Astrocyte of the cerebellum (primary cell): ENCODE data around the gene IFNLR1.

Source experiments
- DNase-seq: peaks from one replicate; pipeline ENCODE4 v3.0.0-alpha.2; 2011; ENCODE audit warnings: low read depth
- H3K4me3 ChIP-seq: 2 replicates; pipeline ENCODE4 v1.5.1; 2011; ENCODE audit warnings: mild to moderate bottlenecking, low read depth, low read length, moderate library complexity
- in situ Hi-C: cut with HindIII; loops from 2 replicates; pipeline ENCODE4 v1.10.0; 2017; ENCODE audit warnings: low sequenced_read_pairs
- TF ChIP-seq, protein P1 (sequence below): IDR thresholded peaks from 2 replicates; pipeline ENCODE4 v1.5.1; 2012; ENCODE audit warnings: low read length, low read depth, moderate library complexity, mild to moderate bottlenecking; ENCODE audit errors: missing control alignments

IFNLR1 gene

DNA sequence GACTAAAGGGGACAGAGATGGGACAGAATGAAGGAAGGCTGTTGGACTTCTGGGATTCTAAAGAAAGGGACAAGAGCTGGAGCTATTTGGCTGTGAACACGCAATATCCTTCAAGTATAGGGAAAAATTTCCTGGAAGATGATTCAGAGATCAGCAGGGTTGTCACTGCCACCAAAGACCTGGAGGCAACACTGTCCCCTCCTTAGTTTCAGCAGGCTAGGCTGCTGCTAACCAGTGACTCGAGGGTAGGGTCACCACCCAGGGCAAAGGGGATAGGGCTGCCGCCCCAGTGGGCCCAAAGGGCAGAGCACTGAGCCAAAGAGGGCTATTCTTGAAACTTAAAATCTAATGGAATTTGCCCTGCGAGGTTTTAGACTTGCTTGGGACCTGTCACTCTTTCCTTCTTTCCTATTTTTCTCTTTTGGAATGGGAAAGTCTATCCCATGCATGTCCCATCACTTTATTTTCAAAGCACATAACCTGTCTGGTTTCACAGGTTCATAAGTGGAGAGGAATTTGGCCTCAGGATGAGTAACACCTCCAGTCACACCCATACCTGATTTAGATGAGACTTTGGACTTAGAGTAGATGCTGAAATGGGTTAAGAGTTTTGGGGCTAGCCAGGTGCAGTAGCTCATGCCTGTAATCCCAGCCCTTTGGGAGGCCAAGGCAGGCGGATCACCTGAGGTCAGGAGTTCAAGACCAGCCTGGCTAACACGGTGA, 11.9 kb downstream of the IFNLR1 start:
- no peak for DNase-seq
- in situ Hi-C loops: no loop called here
- TF ChIP-seq, protein P1, sequence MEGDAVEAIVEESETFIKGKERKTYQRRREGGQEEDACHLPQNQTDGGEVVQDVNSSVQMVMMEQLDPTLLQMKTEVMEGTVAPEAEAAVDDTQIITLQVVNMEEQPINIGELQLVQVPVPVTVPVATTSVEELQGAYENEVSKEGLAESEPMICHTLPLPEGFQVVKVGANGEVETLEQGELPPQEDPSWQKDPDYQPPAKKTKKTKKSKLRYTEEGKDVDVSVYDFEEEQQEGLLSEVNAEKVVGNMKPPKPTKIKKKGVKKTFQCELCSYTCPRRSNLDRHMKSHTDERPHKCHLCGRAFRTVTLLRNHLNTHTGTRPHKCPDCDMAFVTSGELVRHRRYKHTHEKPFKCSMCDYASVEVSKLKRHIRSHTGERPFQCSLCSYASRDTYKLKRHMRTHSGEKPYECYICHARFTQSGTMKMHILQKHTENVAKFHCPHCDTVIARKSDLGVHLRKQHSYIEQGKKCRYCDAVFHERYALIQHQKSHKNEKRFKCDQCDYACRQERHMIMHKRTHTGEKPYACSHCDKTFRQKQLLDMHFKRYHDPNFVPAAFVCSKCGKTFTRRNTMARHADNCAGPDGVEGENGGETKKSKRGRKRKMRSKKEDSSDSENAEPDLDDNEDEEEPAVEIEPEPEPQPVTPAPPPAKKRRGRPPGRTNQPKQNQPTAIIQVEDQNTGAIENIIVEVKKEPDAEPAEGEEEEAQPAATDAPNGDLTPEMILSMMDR: no peak

DNA sequence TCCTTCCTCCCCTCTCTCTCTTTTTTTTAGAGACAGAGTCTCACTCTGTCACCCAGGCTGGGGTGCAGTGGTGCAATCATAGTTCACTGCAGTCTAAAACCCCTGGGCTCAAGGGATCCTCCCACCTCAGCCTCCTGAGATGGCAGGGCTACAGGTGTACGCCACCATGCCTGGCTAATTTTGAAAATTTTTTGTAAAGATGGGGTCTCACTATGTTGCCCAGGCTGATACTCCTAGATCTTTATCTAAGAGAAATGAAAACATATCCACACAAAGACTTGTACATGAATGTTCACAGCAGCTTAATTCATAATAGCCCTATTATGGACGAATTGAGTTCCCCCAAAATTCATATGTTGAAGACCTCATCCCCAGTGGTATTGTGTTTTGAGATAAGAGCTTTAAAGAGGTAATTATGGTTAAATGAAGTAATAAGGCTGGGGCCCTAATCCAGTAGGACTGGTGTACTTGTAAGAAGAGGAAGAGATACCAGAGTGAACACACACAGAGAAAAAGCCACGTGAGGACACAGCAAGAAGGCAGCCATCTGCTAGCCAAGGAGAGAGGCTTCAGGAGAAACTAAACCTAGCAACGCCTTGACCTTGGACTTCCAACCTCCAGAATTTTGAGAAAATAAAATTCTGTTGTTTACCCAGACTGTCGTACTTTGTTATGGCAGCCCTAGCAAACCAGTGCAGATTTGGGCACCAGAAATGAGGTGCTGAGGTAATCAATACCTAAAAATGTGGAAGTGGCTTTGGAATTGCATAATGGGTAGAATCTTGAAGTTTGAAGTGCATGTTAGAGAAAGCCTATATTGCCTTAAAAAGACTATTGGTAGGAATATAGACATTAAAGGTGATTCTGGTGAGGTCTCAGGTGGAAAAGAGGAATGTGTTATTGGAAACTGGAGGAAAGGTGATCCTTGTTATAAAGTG, 13.2 kb downstream of the IFNLR1 start:
- in situ Hi-C loops: no loop called here
- H3K4me3 ChIP-seq: no peak overlapping the region
- TF ChIP-seq, protein P1: no peak
- DNase-seq: no peak

More for the DNA sequence above, 11.9 kb downstream of the IFNLR1 start:
- no peak overlapping the region for H3K4me3 ChIP-seq

DNA sequence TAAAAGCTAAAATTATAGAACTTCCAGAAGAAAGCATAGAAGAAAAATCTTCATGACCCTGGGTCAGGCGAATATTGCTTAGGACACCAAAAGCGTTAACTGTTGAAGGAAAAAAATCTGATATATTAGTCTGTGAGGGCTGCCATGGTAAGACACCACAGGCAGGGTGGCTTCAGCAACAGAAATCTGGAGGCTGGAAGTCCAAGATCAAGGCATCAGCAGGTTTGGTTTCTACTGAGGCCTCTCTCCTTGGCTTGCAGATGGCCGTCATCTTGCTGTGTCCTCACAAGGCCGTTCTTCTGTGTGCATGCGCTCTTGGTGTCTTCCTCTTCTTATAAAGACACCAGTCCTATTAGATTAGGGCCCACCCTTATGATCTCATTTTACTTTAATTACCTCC, 14.5 kb downstream of the IFNLR1 start:
- TF ChIP-seq, protein P1: no peak
- no peak for DNase-seq
- no peak overlapping the region for H3K4me3 ChIP-seq
- in situ Hi-C loops: no loop called here

DNA sequence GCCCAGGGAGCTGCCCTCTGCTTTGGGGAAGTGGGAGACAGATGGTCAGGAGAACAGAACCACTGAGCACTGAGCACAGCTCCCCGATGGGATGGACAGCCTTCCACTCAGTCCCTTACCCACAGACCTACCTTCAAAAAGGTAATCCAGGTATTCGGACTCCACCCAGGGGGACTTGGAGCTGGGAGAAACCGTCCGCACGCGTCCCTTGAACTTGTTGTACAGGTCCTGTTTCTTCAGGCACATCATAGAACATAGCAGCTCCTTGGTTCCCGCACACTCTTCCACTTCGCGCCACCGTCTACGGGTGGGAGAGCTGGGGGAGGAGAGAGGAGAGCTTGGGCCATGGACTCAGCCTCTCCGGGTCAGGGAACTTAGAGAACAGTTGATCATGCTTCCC, 17.8 kb downstream of the IFNLR1 start:
- no peak overlapping the region for H3K4me3 ChIP-seq
- DNase-seq: no peak
- in situ Hi-C loops: no loop called here
- TF ChIP-seq, protein P1: no peak

DNA sequence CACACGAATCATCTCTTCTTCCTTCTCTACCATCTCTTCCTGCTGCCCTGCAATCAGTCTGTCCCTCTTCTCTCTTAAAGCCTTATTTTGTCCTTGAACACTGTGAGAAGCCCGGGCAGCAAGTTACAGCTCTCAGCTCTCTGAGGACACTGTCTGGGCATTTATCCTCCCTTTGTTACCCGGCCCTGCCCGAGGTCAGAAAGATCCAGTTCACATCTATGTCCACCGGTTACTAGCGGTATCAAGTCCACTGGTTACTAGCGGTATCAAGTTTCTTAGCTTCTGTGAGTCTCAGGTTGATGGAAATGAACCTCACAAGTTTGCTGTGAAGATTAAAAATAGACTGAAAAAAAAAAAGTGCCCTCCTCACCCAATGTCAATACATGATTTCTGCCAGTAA, 18.8 kb downstream of the IFNLR1 start:
- H3K4me3 ChIP-seq: no peak overlapping the region
- TF ChIP-seq, protein P1: no peak
- in situ Hi-C loops: no loop called here
- no peak for DNase-seq

DNA sequence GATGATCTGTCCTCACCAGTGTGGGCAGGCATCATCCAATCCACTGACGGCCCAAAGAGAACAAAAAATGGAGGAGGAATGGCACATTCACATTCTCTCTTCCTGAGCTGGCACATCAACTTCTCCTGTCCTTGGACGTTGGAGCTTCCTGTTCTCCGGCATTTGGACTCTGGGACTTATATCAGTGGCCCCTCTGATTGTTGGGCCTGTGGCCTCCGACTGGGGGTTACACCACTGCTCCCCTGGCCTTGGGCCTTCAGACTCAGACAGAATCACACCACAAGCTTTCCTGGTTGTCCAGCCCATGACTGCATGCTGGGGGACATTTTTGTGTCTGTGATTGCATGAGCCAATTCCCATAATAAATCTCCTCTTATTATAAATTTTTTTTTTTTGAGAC, 20.1 kb downstream of the IFNLR1 start:
- TF ChIP-seq, protein P1: no peak
- DNase-seq: no peak
- in situ Hi-C loops: no loop called here
- no peak overlapping the region for H3K4me3 ChIP-seq
